HG03025 (cell line): ENCODE data around the gene DPH5.
A peak's percentile ranks its signal among the peaks of the same experiment; 100 is the strongest.
"Not testable (repeated sequence)": the region's sequence is repeated elsewhere in the genome, so short reads cannot be mapped to it uniquely, and the experiment has no call there.

Experiments
- ATAC-seq: cut with Tn5 transposase; IDR thresholded peaks from one replicate; pipeline ENCODE4 v1.9.1; 2021; ENCODE audit warnings: mild to moderate bottlenecking, moderate library complexity; ENCODE audit not compliant: unreplicated experiment, low FRiP score

The DPH5 gene

GRCh38 chr1:100995198-100995988, 30.2 kb downstream of the DPH5 start:
- ATAC-seq, result no peak

GRCh38 chr1:100989306-100990077, 36.1 kb downstream of the DPH5 start:
- no peak for ATAC-seq

GRCh38 chr1:100988121-100988520, 37.5 kb downstream of the DPH5 start:
- ATAC-seq, result no peak

DNA sequence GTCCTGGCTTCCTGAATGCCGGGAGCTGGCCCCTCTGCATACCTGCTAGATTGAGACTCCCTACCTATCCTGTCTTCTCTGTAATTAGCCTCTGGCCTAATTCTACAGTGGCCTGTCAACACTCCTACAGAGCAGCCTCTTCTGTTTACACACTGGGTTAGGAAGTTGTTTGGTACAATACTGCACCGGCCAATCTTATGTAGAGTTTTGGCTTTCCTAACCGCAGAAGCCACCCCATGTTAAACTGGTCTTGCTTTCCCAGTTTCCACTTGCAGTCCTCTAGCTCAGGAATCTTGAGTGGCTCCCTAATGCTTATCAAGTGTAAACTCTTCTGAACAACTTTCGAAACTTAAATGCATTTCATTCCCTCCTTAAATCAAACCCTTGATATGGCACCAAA, 42.8 kb downstream of the DPH5 start:
- no peak for ATAC-seq

- no peak for ATAC-seq
Measured at GRCh38 chr1:100979631-100980030, 46.0 kb downstream of the DPH5 start.

DNA sequence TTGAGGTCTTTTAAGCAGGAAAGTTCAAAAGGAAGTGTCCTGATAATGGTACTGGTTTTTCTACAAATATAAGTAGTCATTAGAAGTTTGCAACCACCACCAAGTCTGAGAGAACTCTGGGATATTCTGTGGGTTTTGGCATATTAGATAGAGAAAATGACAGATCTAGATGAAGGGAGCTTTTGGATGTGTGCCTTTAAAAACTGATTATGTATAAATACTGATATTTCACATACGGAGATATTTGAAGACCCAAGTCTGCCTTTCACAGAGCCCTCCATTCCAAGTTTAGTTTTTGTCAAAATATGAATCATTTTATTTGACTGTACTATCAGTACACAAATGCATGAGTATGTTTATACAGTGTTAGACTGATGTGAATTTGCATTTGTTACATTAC, 48.6 kb downstream of the DPH5 start:
- no peak for ATAC-seq

DNA sequence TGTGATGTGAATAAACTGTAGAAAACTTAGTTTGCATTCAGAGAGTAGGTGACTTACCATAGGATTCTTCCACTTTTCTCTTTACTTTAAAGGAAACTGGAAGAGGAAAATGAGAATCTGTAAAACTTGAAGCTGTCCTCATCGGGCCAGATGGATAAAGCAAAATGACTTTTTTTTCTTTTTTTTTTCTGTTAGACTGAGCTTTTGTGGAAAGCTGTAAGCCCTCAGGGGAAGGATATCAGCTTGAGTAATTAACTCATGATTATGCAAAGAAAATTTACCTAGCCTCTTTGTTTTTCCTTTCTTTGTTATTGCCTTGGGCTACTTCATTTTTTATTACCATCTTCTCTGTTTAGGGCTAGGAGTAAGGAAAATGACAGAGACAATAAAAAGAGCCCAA, 53.4 kb downstream of the DPH5 start:
- ATAC-seq, result no peak

GRCh38 chr1:100971021-100971420, 54.6 kb downstream of the DPH5 start:
- no peak for ATAC-seq

- ATAC-seq, result no peak
Measured at GRCh38 chr1:100969327-100969726, 56.3 kb downstream of the DPH5 start.

- no peak for ATAC-seq
Measured at GRCh38 chr1:100968621-100969020, 57.0 kb downstream of the DPH5 start.

DNA sequence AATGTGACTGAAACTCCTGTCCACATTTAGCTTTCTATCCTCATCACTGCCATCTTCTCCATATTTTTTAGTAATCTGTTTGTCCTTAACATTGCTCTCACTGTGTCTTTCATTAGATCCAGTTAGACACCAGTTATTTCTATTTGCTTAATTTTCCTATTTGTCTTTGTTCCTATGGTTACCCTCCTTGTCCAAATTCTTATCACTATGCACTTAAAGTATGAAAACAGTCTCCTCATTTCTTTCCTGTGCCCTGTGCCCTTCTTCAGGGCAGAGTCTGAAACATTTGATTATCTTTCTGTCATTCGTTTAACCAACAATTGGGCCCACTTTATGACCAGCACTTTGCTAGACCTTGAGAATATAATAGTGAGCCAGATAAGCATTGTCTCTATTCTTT, 65.5 kb downstream of the DPH5 start:
- no peak for ATAC-seq

DNA sequence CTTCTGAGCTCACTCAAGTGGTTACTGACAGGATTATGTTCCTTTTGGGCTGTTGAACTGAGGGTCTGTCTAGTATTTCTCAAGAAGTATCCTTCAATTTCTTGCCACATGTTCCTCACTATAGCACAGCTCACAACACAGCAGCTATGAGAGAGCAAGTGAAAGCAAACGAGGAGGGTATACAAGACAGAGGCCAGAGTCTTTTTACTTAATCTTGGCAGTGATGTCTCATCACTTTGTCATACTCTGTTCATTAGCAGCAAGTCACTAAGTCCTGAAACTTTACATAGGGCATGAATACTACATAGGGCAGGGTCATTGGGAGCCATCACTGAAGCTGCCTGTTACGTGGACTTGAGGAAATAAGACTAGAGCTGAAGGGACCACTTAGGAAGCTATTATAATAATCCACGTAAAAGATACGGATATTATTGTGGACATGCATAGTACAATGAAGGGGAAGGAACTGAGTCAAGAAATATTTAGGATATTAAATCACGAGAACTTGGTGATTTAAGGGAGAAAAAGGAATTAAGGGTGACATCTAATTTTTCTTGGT, 66.0 kb downstream of the DPH5 start:
- ATAC-seq, result no peak

- no peak for ATAC-seq
Measured at GRCh38 chr1:100955322-100955721, 70.3 kb downstream of the DPH5 start.

DNA sequence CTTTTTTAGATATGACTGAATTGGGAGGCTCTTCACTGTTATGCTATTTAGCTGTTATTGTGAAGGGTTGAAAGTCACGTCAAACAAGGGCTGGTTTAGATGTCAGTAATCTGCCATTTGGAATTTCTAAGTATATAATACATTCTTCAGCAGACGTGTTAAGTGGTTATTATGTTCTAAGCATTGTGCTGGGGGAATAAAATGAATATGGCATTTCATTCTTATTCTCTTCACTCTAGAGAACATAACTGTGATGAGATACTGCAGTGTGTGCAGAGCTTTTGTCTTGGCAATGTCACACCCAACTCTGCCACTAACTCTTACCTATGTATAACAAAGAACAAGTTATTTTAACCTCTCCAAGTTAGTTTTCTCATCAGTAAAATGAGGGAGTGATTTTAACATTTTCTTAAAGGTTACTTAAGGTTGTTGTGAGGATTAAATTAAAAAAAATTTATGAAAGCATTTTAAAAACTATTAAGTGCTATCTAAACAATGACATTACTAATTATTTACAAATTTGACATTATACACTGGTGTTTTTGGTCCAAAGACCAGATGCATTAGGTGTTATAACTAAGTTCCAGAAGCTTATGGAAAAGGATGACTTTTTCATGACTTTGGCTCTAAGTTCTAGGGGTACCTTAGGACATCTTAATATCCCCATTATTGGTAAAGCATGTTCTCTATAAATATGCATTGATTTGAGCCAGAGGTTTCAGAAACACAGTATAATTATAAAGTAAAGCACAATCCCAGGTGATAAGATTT, 71.4 kb downstream of the DPH5 start:
- ATAC-seq, result no peak

DNA sequence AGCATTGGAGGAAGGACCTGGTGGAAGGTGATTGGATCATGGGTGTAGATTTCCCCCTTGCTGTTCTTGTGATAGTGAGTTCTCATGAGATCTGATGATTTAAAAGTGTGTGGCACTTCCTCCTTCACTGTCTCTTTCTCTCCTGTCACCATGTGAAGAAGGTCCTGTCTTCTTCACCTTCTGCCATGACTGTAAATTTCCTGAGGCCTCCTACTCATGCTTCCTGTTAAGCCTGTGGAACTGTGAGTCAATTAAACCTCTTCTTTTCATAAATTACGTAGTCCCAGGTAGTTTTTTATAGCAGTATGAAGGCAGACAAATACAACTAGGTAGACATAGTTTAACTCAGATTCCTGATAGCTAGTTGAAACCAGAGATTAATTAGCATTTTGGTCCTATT, 72.6 kb downstream of the DPH5 start:
- not testable (repeated sequence) for ATAC-seq

DNA sequence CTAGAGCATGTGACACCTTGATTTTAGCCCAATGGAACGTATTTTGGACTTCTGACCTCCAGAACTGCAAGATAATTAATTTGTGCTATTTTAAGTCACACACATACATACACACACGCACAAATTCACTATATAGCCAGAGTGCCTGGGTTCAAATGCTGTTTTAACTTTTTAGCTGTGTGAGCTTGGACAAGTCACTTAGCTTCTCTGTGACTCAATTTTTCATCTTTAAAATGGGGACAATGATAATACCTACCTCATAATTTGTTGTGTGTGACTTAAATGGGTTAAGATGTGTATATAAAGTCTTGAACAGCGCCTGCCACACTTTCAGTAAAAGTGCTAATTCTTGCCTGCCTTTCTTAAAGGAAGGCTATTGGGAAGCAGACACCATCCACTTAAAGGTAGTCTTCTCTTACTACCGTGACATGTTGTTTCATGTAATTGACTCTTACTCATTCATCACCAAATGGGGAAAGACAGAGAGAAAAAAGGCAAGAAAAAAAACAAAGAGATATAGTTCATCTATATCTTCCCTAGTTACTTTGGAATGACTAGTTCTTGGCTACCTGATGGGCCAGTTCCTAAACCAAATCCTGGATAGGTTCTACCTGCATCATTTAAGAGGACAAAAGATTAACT, 73.4 kb downstream of the DPH5 start:
- ATAC-seq, result no peak

DNA sequence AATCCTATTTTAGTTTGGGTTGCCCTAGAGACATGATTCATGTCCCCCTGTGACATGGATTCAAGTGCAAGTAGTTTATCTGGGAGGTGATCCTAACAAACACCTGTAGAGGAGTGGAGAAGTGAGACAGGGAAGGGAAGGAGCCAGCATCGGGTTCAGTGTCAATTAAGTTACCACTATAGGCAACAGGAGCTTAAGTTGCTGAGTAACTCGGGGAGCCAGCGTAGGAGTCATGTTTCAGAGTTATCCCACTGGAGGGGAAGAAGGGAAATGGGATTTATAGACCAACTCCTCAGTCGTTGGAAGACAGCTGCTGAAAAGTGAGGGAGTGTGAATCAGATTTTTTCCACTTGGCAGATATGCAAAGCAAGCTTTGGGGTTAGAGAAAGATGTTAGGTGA, 74.8 kb downstream of the DPH5 start:
- no peak for ATAC-seq

GRCh38 chr1:100950337-100950736, 75.2 kb downstream of the DPH5 start:
- ATAC-seq, result no peak

- ATAC-seq, result peak; percentile 93
Measured at GRCh38 chr1:100949515-100950158, 75.9 kb downstream of the DPH5 start.
